Measurements from ENCODE around the gene ABITRAM. TPM values are rescaled to one million over a fixed set of nuclear protein-coding genes. Genes with fewer than 3 reads are reported as not detected.

The ABITRAM gene, protein sequence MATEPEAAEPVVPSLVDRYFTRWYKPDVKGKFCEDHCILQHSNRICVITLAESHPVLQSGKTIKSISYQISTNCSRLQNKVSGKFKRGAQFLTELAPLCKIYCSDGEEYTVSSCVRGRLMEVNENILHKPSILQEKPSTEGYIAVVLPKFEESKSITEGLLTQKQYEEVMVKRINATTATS
- total RNA-seq (2014; rRNA removed; shearing (Covaris generic)) (7.0 and 7.5 TPM in 2 replicates), total RNA-seq (2022) (13.6 and 14.6 TPM in 2 replicates), Bru-seq, nascent RNA (percentile 51 among the genes with signal in this experiment), BruChase-seq, experiment 1, labeled RNA remaining after a 6-hour chase (percentile 55 among the genes with signal in this experiment), BruChase-seq, experiment 2, labeled RNA remaining after a 2-hour chase (percentile 63 among the genes with signal in this experiment)
- long read RNA-seq, transcript FAM206A-201 (6 exons, 2,134 nt) = major isoform, 24 of 30 reads
- long read RNA-seq, partial matches to known transcripts = 0 of 30 reads
- long read RNA-seq, other reads (novel, unspliced or antisense) = 6 of 30 reads

DNA sequence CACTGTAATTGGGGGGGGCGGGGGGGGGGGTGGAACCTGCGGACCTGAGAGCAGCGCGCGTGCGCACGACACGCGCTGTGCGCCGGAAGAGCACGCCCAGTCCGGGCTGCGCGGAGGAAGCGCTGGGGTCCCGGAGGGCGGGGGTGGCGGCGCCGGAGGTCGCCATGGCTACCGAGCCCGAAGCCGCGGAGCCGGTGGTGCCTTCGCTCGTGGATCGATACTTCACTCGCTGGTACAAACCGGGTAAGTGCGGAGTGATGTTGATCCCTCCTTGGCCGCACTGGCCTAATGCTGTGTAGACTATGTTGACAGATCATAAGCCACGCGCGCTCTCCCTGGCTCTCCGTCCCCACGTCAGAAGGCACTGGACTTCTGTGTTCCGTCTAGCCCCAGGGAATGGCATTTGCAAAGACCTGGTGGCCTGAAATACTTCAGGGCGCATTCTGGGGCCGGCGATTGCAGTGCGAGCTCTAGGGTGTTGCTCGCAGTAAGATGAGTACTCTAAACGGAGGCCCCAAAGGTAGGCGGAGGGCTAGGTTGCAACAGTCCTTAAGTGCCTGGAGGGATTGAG is at the start of gene ABITRAM:
ABITRAM (plus strand) TSS at position 78 of the 571 bp plus-strand sequence; CDS start at position 165, 87 bp downstream.
- Histone ChIP-seq H3K4me3 (ENCODE audit: low read depth, low read length, poor library complexity, severe bottlenecking) (peak within 1 kb of the TSS; percentile 98), H3K79me2 (ENCODE audit: insufficient read depth, low read depth, low read length) (peaks cover 32% of the 10 kb centered on the region), H3K4me1 (ENCODE audit: insufficient read depth, low read length, poor library complexity, severe bottlenecking) (peaks cover 22% of the 10 kb centered on the region), H3K9me2 (ENCODE audit: insufficient read depth, low read length) (no peaks in the 10 kb centered on the region), H2AFZ (ENCODE audit: low read length) (peak within 1 kb of the TSS; percentile 98), H3K4me2 (ENCODE audit: low read length) (peak within 1 kb of the TSS; percentile 96), H3K9me3 (ENCODE audit: low read length) (no peaks in the 10 kb centered on the region), H3K27ac (ENCODE audit: low read depth, low read length, poor library complexity, severe bottlenecking) (peak within 1 kb of the TSS; percentile 70), H3K36me3 (ENCODE audit: insufficient read depth, low read length) (peaks cover 25% of the 10 kb centered on the region), H4K20me1 (ENCODE audit: insufficient read depth, low read length) (peaks cover 8% of the 10 kb centered on the region; the same call in 1 of the 2 replicates)
- TSS peak; percentile 52 for BruUV-seq (replicated peaks)
- ChIA-PET CTCF (ENCODE audit: unreplicated experiment) (no interaction called here), POLR2A (no interaction called here)
- intact Hi-C loops (cut with micrococcal nuclease; ENCODE audit: unreplicated experiment) = loop anchor here (5.0 kb wide), 1 partner anchor 183 kb away; the partner anchor contains the start of gene TMEM245
- TF ChIP-seq, protein P1, sequence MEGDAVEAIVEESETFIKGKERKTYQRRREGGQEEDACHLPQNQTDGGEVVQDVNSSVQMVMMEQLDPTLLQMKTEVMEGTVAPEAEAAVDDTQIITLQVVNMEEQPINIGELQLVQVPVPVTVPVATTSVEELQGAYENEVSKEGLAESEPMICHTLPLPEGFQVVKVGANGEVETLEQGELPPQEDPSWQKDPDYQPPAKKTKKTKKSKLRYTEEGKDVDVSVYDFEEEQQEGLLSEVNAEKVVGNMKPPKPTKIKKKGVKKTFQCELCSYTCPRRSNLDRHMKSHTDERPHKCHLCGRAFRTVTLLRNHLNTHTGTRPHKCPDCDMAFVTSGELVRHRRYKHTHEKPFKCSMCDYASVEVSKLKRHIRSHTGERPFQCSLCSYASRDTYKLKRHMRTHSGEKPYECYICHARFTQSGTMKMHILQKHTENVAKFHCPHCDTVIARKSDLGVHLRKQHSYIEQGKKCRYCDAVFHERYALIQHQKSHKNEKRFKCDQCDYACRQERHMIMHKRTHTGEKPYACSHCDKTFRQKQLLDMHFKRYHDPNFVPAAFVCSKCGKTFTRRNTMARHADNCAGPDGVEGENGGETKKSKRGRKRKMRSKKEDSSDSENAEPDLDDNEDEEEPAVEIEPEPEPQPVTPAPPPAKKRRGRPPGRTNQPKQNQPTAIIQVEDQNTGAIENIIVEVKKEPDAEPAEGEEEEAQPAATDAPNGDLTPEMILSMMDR (conservative IDR thresholded peaks at IDR 0.05; ENCODE audit: low read length) = no peak
- no peak for TF ChIP-seq EZH2phosphoT487 (IDR thresholded peaks at IDR 0.05; ENCODE audit: borderline replicate concordance, low read depth, low read length)
- DNase-seq (ENCODE audit: low spot score) = peak; percentile 92

DNA sequence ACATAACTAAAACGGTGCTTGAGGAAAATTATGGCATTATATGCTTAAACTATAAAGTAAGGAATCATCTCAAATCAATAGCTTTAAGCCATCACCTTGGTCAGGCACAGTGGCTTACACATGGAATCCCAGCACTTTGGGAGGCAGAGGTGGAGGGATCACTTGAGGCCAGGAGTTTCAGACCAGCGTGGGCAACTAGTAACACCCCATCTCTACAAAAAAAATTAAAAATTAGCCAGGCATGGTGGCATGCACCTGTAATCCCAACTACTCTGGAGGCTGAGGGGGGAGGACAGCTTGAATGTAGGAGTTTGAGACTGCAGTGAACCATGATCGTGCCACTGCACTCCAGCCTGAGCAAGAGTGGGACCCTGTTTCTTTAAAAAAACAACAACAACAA is 49.5 kb upstream of the ABITRAM start:
- no TSS peak for BruUV-seq (replicated peaks)
- H3K9me3 ChIP-seq (ENCODE audit: low read length) = no peaks in the 10 kb centered on the region
- CTCF ChIA-PET (ENCODE audit: unreplicated experiment) = no interaction called here
- H3K79me2 ChIP-seq (ENCODE audit: insufficient read depth, low read depth, low read length) = no peaks in the 10 kb centered on the region
- H4K20me1 ChIP-seq (ENCODE audit: insufficient read depth, low read length) = no peaks in the 10 kb centered on the region
- H3K27ac ChIP-seq (ENCODE audit: low read depth, low read length, poor library complexity, severe bottlenecking) = no peak overlapping the region
- H3K36me3 ChIP-seq (ENCODE audit: insufficient read depth, low read length) = peaks cover 79% of the 10 kb centered on the region
- POLR2A ChIA-PET = interaction anchor here (0.6 to 0.7 kb wide), 2 partner anchors 164 to 446 kb away, joined by 4 to 5 read pairs; no protein-coding TSS in a partner anchor
- peaks cover 11% of the 10 kb centered on the region for H3K4me1 ChIP-seq (ENCODE audit: insufficient read depth, low read length, poor library complexity, severe bottlenecking)
- H3K4me2 ChIP-seq (ENCODE audit: low read length) = no peak overlapping the region
- no peak overlapping the region for H3K4me3 ChIP-seq (ENCODE audit: low read depth, low read length, poor library complexity, severe bottlenecking)
- H3K9me2 ChIP-seq (ENCODE audit: insufficient read depth, low read length) = no peaks in the 10 kb centered on the region
- no peak for DNase-seq (ENCODE audit: low spot score)
- intact Hi-C loops (cut with micrococcal nuclease; ENCODE audit: unreplicated experiment) = no loop called here
- H2AFZ ChIP-seq (ENCODE audit: low read length) = no peak overlapping the region
- TF ChIP-seq EZH2phosphoT487 (IDR thresholded peaks at IDR 0.05; ENCODE audit: borderline replicate concordance, low read depth, low read length) = no peak
- TF ChIP-seq, protein P1 (conservative IDR thresholded peaks at IDR 0.05; ENCODE audit: low read length) = no peak
